Right lobe of liver (tissue), 4 donors: ENCODE measurements around the gene PPM1L.

ENCODE experiments used
- POLR2A ChIP-seq: fragments of 450-650 bp; IDR thresholded peaks from one replicate; pipeline ENCODE4 v1.6.1; 2017; ENCODE audit warnings: antibody characterized with exemption, mild to moderate bottlenecking
- TF ChIP-seq, protein P1 (sequence below), 4 donors: fragments of 200-600 bp in 3 of 4; fragments of 450-650 bp in 1 of 4; IDR thresholded peaks; one replicate each; pipeline versions ENCODE4 v1.5.1 to v1.8.0; 2016 to 2022; ENCODE audit warnings: antibody characterized with exemption in 4 of 4, mild to moderate bottlenecking in 2 of 4
- donor health status: DM: no; HTN: no; CAD: no.
- donor health status: DM: no; HTN: no; CAD: no.
- donor health status: DM: no; HTN: yes; CAD: no.

- TF ChIP-seq, protein P1, sequence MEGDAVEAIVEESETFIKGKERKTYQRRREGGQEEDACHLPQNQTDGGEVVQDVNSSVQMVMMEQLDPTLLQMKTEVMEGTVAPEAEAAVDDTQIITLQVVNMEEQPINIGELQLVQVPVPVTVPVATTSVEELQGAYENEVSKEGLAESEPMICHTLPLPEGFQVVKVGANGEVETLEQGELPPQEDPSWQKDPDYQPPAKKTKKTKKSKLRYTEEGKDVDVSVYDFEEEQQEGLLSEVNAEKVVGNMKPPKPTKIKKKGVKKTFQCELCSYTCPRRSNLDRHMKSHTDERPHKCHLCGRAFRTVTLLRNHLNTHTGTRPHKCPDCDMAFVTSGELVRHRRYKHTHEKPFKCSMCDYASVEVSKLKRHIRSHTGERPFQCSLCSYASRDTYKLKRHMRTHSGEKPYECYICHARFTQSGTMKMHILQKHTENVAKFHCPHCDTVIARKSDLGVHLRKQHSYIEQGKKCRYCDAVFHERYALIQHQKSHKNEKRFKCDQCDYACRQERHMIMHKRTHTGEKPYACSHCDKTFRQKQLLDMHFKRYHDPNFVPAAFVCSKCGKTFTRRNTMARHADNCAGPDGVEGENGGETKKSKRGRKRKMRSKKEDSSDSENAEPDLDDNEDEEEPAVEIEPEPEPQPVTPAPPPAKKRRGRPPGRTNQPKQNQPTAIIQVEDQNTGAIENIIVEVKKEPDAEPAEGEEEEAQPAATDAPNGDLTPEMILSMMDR (IDR thresholded peaks at IDR 0.05): no peak
- TF ChIP-seq POLR2A: no peak
These were observed 114.3 kb downstream of the PPM1L start for GRCh38 chr3:160870327-160870726.
